Activated naive CD8-positive, alpha-beta T cell (primary cell): Measurements from ENCODE around the gene CES5A.
"Not testable (repeated sequence)": the region's sequence is repeated elsewhere in the genome, so short reads cannot be mapped to it uniquely, and the experiment has no call there.

Experiments used
- H3K27ac Mint-ChIP-seq: one replicate; pipeline ENCODE4 v1.8.0; 2021; ENCODE audit warnings: mixed read lengths
- H3K27me3 Mint-ChIP-seq: one replicate; pipeline ENCODE4 v1.8.0; 2021; ENCODE audit warnings: mixed read lengths
- H3K36me3 Mint-ChIP-seq: one replicate; pipeline ENCODE4 v1.8.0; 2021; ENCODE audit warnings: mixed read lengths
- H3K4me1 Mint-ChIP-seq: one replicate; pipeline ENCODE4 v1.8.0; 2021; ENCODE audit warnings: low read depth, mixed read lengths
- H3K4me3 Mint-ChIP-seq: one replicate; pipeline ENCODE4 v1.8.0; 2021; ENCODE audit warnings: mild to moderate bottlenecking, mixed read lengths
- H3K9me3 Mint-ChIP-seq: one replicate; pipeline ENCODE4 v1.8.0; 2021; ENCODE audit warnings: low read depth, mixed read lengths

The CES5A gene

GRCh38 chr16:55809386-55809785 lies 65.8 kb downstream of the CES5A start:
- no peaks in the 10 kb centered on the region for H3K36me3 Mint-ChIP-seq
- no peaks in the 10 kb centered on the region for H3K4me1 Mint-ChIP-seq
- H3K27me3 Mint-ChIP-seq, result peaks cover 14% of the 10 kb centered on the region
- H3K4me3 Mint-ChIP-seq, result no peak overlapping the region
- no peak overlapping the region for H3K27ac Mint-ChIP-seq
- H3K9me3 Mint-ChIP-seq, result no peaks in the 10 kb centered on the region

- H3K36me3 Mint-ChIP-seq, H3K4me1 Mint-ChIP-seq, H3K27ac Mint-ChIP-seq, H3K4me3 Mint-ChIP-seq, H3K9me3 Mint-ChIP-seq: not testable (repeated sequence)
- peaks cover 14% of the 10 kb centered on the region for H3K27me3 Mint-ChIP-seq
These were observed 66.9 kb downstream of the CES5A start for GRCh38 chr16:55808286-55808685.

- H3K27me3 Mint-ChIP-seq, H3K4me1 Mint-ChIP-seq, H3K27ac Mint-ChIP-seq, H3K4me3 Mint-ChIP-seq, H3K9me3 Mint-ChIP-seq, H3K36me3 Mint-ChIP-seq: not testable (repeated sequence)
These were observed 70.1 kb downstream of the CES5A start for GRCh38 chr16:55805104-55805503.

- H3K36me3 Mint-ChIP-seq, H3K27me3 Mint-ChIP-seq, H3K4me3 Mint-ChIP-seq, H3K27ac Mint-ChIP-seq, H3K9me3 Mint-ChIP-seq, H3K4me1 Mint-ChIP-seq: not testable (repeated sequence)
These were observed 71.5 kb downstream of the CES5A start for GRCh38 chr16:55803681-55804080.
